DMS 273 treated with DMSO at 0.1 percent for 48 hours (cell line): ENCODE data around the gene RAB6C.
"Not testable (repeated sequence)": the region's sequence is repeated elsewhere in the genome, so short reads cannot be mapped to it uniquely, and the experiment has no call there.

Source experiments
- DNase-seq: peaks from one replicate; lab custom pipeline; 2025; lab: John Stamatoyannopoulos, UW

RAB6C gene

GRCh38 chr2:129996657-129997237 lies 17.3 kb downstream of the RAB6C start:
- DNase-seq: not testable (repeated sequence)

DNA sequence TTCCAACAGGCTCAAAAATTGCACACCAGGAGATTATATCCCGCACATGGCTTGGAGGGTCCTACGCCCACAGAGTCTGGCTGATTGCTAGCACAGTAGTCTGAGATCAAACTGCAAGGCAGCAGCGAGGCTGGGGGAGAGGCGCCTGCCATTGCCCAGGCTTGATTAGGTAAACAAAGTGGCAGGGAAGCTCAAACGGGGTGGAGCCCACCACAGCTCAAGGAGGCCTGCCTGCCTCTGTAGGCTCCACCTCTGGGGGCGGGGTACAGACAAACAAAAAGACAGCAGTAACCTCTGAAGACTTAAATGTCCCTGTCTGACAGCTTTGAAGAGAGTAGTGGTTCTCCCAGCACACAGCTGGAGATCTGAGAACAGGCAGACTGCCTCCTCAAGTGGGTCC lies 19.3 kb downstream of the RAB6C start:
- not testable (repeated sequence) for DNase-seq

DNA sequence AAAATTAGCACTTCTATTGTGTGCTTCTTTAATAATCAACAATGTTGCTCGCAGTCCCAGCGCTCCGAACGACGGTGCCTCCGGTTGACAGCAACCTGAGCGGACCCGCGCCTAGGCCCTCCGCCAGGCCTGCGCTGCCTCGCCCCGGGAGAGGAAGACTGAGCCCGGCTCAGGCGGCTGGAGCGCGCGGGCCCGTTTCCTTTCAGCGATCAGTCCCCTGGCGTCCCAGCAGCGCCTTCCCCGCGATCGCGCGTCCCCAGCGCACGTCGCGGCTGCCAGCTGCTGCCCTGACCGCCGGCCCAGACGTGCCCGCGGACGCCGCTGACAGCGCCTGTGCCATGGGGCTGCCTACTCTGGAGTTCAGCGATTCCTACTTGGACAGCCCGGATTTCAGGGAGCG lies 26.4 kb downstream of the RAB6C start:
- not testable (repeated sequence) for DNase-seq

GRCh38 chr2:130016701-130017100 lies 37.2 kb downstream of the RAB6C start:
- not testable (repeated sequence) for DNase-seq

DNA sequence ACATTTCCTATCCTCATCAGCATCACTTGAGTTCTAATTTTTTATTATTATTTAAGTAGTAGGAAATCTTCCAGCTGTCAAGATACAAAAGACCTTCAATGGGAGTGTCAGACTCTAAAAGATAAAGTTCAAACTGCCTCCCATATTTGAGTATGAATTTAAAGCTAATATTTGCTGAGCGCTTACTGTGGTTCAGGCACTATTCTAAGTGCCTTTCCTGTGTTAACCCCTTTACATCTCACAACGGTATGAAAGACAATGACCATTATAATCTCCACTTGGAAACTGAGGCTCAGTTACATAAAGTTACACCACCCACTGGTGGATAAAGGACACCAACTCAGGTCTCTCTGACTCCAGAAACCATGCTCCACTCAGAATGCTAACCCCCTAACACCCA lies 39.9 kb downstream of the RAB6C start:
- no peak for DNase-seq

GRCh38 chr2:130020069-130020468 lies 40.6 kb downstream of the RAB6C start:
- DNase-seq: not testable (repeated sequence)

DNA sequence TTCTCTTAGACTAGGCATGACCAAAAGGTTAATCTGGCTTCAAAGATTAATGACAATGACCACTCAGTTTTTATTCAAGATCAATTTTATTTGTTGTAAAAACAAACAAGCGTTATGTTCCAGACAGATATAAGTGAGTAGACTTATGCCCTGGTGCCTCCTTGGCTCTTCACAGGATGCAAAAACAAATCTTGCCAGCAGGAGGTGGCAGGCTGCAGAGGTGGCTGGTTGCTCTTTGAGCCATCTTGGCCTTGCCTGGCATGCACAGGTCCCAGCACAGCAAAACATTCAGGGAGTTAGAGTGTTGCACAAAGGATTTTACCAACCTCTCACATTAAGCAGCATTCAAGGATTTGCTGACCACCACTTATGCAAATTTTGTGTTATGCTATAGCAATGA lies 46.5 kb downstream of the RAB6C start:
- DNase-seq: not testable (repeated sequence)
